CD4-positive, CD25-positive, alpha-beta regulatory T cell (primary cell): ENCODE data around the gene ABLIM3. TPM values are rescaled to one million over a fixed set of nuclear protein-coding genes. Genes with fewer than 3 reads are reported as not detected.
A peak's percentile ranks its signal among the peaks of the same experiment; 100 is the strongest.
"Not testable (repeated sequence)": the region's sequence is repeated elsewhere in the genome, so short reads cannot be mapped to it uniquely, and the experiment has no call there.

ENCODE experiments used
- ATAC-seq, 2 donors: fragments of 150-1000 bp; cut with Tn5 transposase; one replicate each; pipeline ENCODE4 v1.10.0; 2021; ENCODE audit warnings: low read depth in 2 of 2, moderate number of reproducible peaks in 2 of 2, moderate library complexity in 1 of 2
- DNase-seq, 3 donors: peaks; one replicate each; pipeline versions ENCODE4 v3.0.0 to v3.0.0-alpha.2; 2012 to 2022; ENCODE audit warnings: mixed read lengths in 1 of 3
- H3K27ac ChIP-seq: one replicate; pipeline ENCODE4 v1.7.0; 2013; ENCODE audit warnings: mild to moderate bottlenecking, low read length; ENCODE audit not compliant: insufficient read depth, poor library complexity, severe bottlenecking
- H3K27me3 ChIP-seq: one replicate; pipeline ENCODE4 v1.7.0; 2013; ENCODE audit warnings: low read length; ENCODE audit not compliant: control insufficient read depth, insufficient read depth
- H3K36me3 ChIP-seq: one replicate; pipeline ENCODE4 v1.7.0; 2013; ENCODE audit warnings: mild to moderate bottlenecking, low read length, moderate library complexity; ENCODE audit not compliant: control insufficient read depth, insufficient read depth
- H3K4me1 ChIP-seq: 2 replicates; pipeline ENCODE4 v1.7.0; 2013; ENCODE audit warnings: mild to moderate bottlenecking, low read length; ENCODE audit not compliant: insufficient read depth, control insufficient read depth, poor library complexity, severe bottlenecking
- H3K4me3 ChIP-seq: one replicate; pipeline ENCODE4 v1.7.0; 2013; ENCODE audit warnings: low read depth, mild to moderate bottlenecking, low read length, moderate library complexity
- H3K9me3 ChIP-seq, 2 experiments: 1 replicate in 1 of 2; 2 replicates in 1 of 2; pipeline ENCODE4 v1.7.0; 2013; ENCODE audit warnings: low read length in 2 of 2, mild to moderate bottlenecking in 1 of 2, moderate library complexity in 1 of 2; ENCODE audit not compliant: control insufficient read depth in 2 of 2
- H3K27ac Mint-ChIP-seq, 3 donors: one replicate each; pipeline ENCODE4 v1.8.0; 2020 to 2022; ENCODE audit warnings: mild to moderate bottlenecking in 3 of 3, mixed read lengths in 3 of 3, moderate library complexity in 2 of 3
- H3K27me3 Mint-ChIP-seq: one replicate; pipeline ENCODE4 v1.8.0; 2022; ENCODE audit warnings: mild to moderate bottlenecking, mixed read lengths
- H3K36me3 Mint-ChIP-seq: one replicate; pipeline ENCODE4 v1.8.0; 2020; ENCODE audit warnings: mixed read lengths
- H3K4me1 Mint-ChIP-seq, 4 donors: one replicate each; pipeline ENCODE4 v1.8.0; 2020 to 2022; ENCODE audit warnings: mixed read lengths in 4 of 4, mild to moderate bottlenecking in 1 of 4
- H3K4me3 Mint-ChIP-seq, 4 donors: one replicate each; pipeline ENCODE4 v1.8.0; 2020 to 2022; ENCODE audit warnings: mild to moderate bottlenecking in 4 of 4, mixed read lengths in 4 of 4, moderate library complexity in 3 of 4
- H3K9me3 Mint-ChIP-seq, 7 donors: one replicate each; pipeline ENCODE4 v1.8.0; 2020 to 2022; ENCODE audit warnings: mixed read lengths in 7 of 7, mild to moderate bottlenecking in 3 of 7, moderate library complexity in 2 of 7
- polyA plus RNA-seq, 4 donors: library from polyadenylated mRNA; unstranded; fragments of 300-500 nt; fragmentation: Illumina TruSeq; gene quantifications; one replicate each; pipeline ENCODE4 v1.2.3, GENCODE V29; 2021
- total RNA-seq: library from RNA; stranded (reverse); gene quantifications from one replicate; pipeline ENCODE4 v1.2.3, GENCODE V29; 2022

The ABLIM3 gene
- total and polyA plus RNA-seq, 5 donors from 2014 or later: 0.29 to 1.8 (median 0.44) TPM; not detected in 2

DNA sequence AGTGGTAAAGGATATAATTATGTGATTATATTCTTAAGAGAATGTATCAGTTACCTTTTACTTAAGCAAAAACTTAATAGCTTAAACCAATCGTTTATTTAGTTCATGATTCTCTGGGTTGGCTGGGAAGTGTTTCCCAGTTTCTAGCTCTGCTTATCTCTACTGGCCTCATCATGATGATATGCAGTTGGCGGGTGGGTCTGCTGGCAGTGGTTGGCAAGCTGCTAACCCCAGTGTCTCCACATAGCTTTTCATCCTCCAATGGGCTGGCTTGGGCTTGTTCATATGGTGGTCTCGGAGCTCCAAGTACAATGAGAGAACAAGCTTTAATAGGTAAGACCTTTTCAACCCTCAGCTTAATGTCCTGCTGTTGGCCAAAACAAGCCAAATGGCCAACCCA, 43.8 kb downstream of the ABLIM3 start:
- no peak for ATAC-seq
- no peak overlapping the region for H3K27ac Mint-ChIP-seq
- H3K9me3 ChIP-seq: no peaks in the 10 kb centered on the region
- H3K27ac ChIP-seq: no peak overlapping the region
- DNase-seq: no peak
- H3K9me3 Mint-ChIP-seq: peaks cover 0 to 7% (median 0%) of the 10 kb centered on the region in 7 donors
- no peaks in the 10 kb centered on the region for H3K36me3 Mint-ChIP-seq
- H3K4me1 ChIP-seq: no peaks in the 10 kb centered on the region
- H3K4me1 Mint-ChIP-seq: no peaks in the 10 kb centered on the region
- peaks cover 35% of the 10 kb centered on the region for H3K27me3 Mint-ChIP-seq
- H3K4me3 ChIP-seq: no peak overlapping the region
- H3K36me3 ChIP-seq: no peaks in the 10 kb centered on the region
- H3K4me3 Mint-ChIP-seq: no peak overlapping the region
- H3K27me3 ChIP-seq: peaks cover 14% of the 10 kb centered on the region

DNA sequence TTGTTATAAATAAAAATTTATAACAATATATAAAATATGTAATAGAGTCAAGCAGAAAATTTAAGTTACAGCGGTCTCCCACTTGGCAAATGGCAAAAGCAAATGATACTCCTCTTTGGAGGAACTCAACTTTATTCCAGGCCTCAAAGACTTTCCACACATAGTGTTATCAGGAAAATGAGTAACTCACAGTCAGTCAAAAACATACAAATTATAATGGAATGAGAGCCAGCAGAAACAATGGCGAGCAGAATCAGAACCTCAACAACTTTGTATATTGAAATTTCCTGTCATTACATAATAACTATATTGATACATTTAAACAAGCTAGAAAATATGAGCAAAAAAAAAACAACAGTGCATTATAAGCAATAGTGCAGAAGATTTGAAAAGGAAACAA, 45.2 kb downstream of the ABLIM3 start:
- DNase-seq (no peak), ATAC-seq (no peak)
- H3K27ac Mint-ChIP-seq: no peak overlapping the region
- Histone ChIP-seq H3K27ac (no peak overlapping the region), H3K36me3 (no peaks in the 10 kb centered on the region), H3K4me1 (no peaks in the 10 kb centered on the region), H3K4me3 (no peak overlapping the region), H3K27me3 (peaks cover 10% of the 10 kb centered on the region), H3K9me3 (no peaks in the 10 kb centered on the region)
- H3K4me3 Mint-ChIP-seq: no peak overlapping the region
- H3K4me1 Mint-ChIP-seq: no peaks in the 10 kb centered on the region
- H3K27me3 Mint-ChIP-seq: peaks cover 34% of the 10 kb centered on the region
- H3K36me3 Mint-ChIP-seq: no peaks in the 10 kb centered on the region
- H3K9me3 Mint-ChIP-seq: peaks cover 0 to 7% (median 0%) of the 10 kb centered on the region in 7 donors

DNA sequence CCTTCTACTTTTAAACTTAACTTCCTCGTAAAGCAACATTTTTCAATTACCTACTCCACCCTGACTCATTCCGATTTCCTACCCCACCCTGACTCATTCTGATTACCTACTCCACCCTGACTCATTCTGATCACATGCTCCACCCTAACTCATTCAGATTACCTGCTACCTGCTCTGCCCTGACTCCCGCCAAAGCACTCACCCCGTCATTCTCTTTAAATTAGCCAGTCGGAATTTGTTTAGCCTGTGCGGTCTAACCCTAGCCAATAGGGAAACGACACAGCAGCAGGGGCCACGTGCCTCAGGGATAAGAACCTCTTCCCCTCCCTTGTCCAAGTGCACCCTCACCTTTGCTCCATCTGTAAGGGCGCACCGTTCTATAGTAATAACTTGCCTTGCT, 46.3 kb downstream of the ABLIM3 start:
- H3K9me3 Mint-ChIP-seq, H3K27ac ChIP-seq, H3K9me3 ChIP-seq, H3K36me3 ChIP-seq, H3K4me3 ChIP-seq, H3K36me3 Mint-ChIP-seq, H3K27me3 ChIP-seq, H3K4me1 Mint-ChIP-seq, ATAC-seq, H3K27ac Mint-ChIP-seq, H3K4me1 ChIP-seq: not testable (repeated sequence)
- Mint-ChIP-seq H3K27me3 (peaks cover 32% of the 10 kb centered on the region), H3K4me3 (peak overlapping the region in 1 of 4 donors; percentile 3)
- DNase-seq: peak in 1 of 3 donors; percentile 35

DNA sequence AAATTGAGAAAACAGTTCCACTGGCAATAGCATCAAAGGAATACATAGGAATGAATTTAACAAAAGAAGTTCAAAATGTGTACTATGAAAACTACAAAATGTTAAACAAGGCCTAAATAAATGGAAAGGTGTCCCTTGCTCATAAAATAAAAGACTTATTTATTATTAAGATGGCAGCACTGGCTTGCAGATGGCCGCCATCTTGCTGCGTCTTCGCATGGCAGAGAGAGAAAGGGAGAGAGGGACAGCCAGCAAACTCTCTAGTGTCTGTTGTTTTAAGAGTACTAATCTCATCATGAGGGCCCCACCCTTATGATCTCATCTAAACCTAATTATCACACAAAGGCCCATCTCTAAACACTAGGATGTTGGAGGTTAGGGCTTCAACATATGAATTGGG, 47.1 kb downstream of the ABLIM3 start:
- Histone ChIP-seq H3K27ac (no peak overlapping the region), H3K9me3 (no peaks in the 10 kb centered on the region), H3K27me3 (peaks cover 3% of the 10 kb centered on the region), H3K4me1 (no peaks in the 10 kb centered on the region), H3K36me3 (no peaks in the 10 kb centered on the region), H3K4me3 (no peak overlapping the region)
- no peak overlapping the region for H3K27ac Mint-ChIP-seq
- no peaks in the 10 kb centered on the region for H3K36me3 Mint-ChIP-seq
- no peak for ATAC-seq
- H3K4me1 Mint-ChIP-seq: no peaks in the 10 kb centered on the region
- H3K9me3 Mint-ChIP-seq: peaks cover 0 to 5% (median 0%) of the 10 kb centered on the region in 7 donors
- H3K4me3 Mint-ChIP-seq: no peak overlapping the region
- H3K27me3 Mint-ChIP-seq: peaks cover 26% of the 10 kb centered on the region
- DNase-seq: no peak

DNA sequence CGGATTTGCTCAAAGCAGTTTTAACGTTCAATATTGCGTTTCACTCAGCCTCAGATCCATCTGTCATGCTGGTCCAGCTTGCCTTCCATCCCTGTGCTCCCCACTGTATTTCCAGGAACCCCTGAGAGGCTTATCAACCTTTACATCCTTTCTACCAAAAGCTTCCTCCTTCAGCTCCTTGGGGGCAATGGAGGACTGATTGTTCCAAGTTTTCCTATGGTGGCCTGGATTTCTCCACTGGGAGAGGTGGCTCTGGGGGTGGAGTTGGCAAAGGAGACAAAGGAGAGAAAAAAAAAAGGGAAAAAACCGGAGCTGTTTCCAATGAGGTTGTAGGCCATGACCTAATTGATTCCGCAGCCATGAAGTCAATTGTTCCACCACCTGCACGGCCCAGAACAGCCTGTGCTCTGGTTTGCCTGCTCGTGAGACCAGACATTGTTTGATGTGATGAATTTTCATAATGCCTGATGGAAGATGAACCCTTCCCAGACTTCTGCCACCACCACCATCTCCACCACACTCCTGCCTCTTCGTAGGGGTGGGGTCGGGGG, 54.1 kb downstream of the ABLIM3 start:
- Histone ChIP-seq H3K27me3 (no peaks in the 10 kb centered on the region), H3K9me3 (no peaks in the 10 kb centered on the region), H3K4me1 (no peaks in the 10 kb centered on the region), H3K4me3 (no peak overlapping the region), H3K27ac (no peak overlapping the region), H3K36me3 (no peaks in the 10 kb centered on the region)
- H3K36me3 Mint-ChIP-seq: no peaks in the 10 kb centered on the region
- H3K9me3 Mint-ChIP-seq: no peaks in the 10 kb centered on the region
- no peak overlapping the region for H3K27ac Mint-ChIP-seq
- no peak for DNase-seq
- no peaks in the 10 kb centered on the region for H3K4me1 Mint-ChIP-seq
- no peak for ATAC-seq
- H3K4me3 Mint-ChIP-seq: no peak overlapping the region
- H3K27me3 Mint-ChIP-seq: peaks cover 5% of the 10 kb centered on the region

DNA sequence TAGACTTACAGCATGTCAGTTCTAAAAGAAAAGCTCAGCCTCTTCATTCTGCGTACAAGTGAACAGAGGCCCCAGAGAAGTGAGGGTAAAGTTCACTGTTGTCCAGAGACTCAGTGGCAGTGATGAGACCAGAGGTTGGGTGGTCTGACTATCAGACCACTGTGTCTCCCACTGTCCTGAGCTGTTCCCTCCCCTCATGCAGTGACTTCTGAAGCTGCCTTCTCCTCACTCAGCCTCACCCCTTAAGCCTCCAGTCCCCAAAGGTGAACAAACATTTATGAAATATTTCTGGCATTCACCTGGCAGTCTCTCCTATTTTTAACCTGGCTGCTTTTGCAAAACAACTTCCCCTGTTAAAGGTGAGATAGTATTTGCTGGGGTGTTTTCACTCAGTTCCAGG, 54.7 kb downstream of the ABLIM3 start:
- DNase-seq (no peak), ATAC-seq (no peak)
- Mint-ChIP-seq H3K27ac (no peak overlapping the region), H3K4me3 (no peak overlapping the region), H3K9me3 (no peaks in the 10 kb centered on the region), H3K27me3 (peaks cover under 1% of the 10 kb centered on the region), H3K36me3 (no peaks in the 10 kb centered on the region), H3K4me1 (no peaks in the 10 kb centered on the region)
- Histone ChIP-seq H3K4me1 (no peaks in the 10 kb centered on the region), H3K27me3 (no peaks in the 10 kb centered on the region), H3K4me3 (no peak overlapping the region), H3K27ac (no peak overlapping the region), H3K36me3 (no peaks in the 10 kb centered on the region), H3K9me3 (no peaks in the 10 kb centered on the region)

DNA sequence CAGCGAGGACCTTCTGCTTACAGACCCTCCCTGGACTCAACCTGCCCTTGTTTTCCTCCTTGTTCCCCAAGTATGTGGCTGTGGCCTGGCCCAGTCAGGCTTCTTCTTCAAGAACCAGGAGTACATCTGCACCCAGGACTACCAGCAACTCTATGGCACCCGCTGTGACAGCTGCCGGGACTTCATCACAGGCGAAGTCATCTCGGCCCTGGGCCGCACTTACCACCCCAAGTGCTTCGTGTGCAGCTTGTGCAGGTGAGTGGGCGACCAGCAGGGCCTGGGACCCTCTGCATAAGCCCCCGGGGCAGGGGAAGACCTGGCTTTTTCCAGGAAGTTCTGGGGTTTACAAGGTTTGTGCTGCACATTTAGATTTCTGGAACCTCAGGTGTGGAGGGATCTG, 56.9 kb downstream of the ABLIM3 start:
- DNase-seq (no peak), ATAC-seq (no peak)
- Mint-ChIP-seq H3K4me1 (no peaks in the 10 kb centered on the region), H3K27ac (no peak overlapping the region), H3K36me3 (no peaks in the 10 kb centered on the region), H3K9me3 (no peaks in the 10 kb centered on the region), H3K4me3 (no peak overlapping the region), H3K27me3 (no peaks in the 10 kb centered on the region)
- Histone ChIP-seq H3K27ac (no peak overlapping the region), H3K4me3 (no peak overlapping the region), H3K9me3 (no peaks in the 10 kb centered on the region), H3K36me3 (no peaks in the 10 kb centered on the region), H3K27me3 (no peaks in the 10 kb centered on the region), H3K4me1 (no peaks in the 10 kb centered on the region)

DNA sequence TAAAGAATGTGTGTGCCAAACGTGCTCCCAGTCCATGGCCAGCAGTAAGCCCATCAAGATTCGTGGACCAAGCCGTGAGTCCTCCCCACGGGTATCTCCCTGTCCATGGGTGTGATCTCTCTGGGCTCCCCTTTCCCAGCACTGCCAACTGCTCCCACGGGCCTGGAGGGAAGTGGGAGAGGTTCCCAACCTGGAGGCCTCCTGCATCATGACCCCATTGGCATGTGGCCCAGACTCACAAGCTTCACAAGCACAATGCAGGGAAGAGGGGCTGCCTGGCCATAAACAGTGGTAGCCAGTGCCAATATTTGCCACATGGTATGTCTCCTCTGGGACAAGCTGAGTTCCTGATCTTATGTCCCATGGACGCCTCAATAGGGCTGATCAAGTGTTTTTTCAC, 59.1 kb downstream of the ABLIM3 start:
- ATAC-seq (no peak), DNase-seq (no peak)
- H3K9me3 ChIP-seq: no peaks in the 10 kb centered on the region
- Mint-ChIP-seq H3K4me1 (no peaks in the 10 kb centered on the region), H3K27ac (no peak overlapping the region), H3K9me3 (no peaks in the 10 kb centered on the region), H3K36me3 (no peaks in the 10 kb centered on the region), H3K4me3 (no peak overlapping the region), H3K27me3 (no peaks in the 10 kb centered on the region)
- H3K27me3 ChIP-seq: no peaks in the 10 kb centered on the region
- H3K27ac ChIP-seq: no peak overlapping the region
- no peak overlapping the region for H3K4me3 ChIP-seq
- H3K36me3 ChIP-seq: no peaks in the 10 kb centered on the region
- H3K4me1 ChIP-seq: no peaks in the 10 kb centered on the region
